ENCODE results near the gene PPP6R3.

PPP6R3 gene

GRCh38 chr11:68495220-68495729 is 34.7 kb downstream of the PPP6R3 start:
- DNase-seq (ENCODE audit: low read depth in 2 of 2): no peak

- no peak for DNase-seq (ENCODE audit: low read depth in 2 of 2)
These were observed 35.3 kb downstream of the PPP6R3 start for GRCh38 chr11:68495872-68496271.

GRCh38 chr11:68497761-68498160 is 37.2 kb downstream of the PPP6R3 start:
- no peak for DNase-seq (ENCODE audit: low read depth in 2 of 2)

GRCh38 chr11:68498321-68498720 is 37.8 kb downstream of the PPP6R3 start:
- DNase-seq (ENCODE audit: low read depth in 2 of 2): no peak

GRCh38 chr11:68498903-68499883 is 38.6 kb downstream of the PPP6R3 start:
- no peak for DNase-seq (ENCODE audit: low read depth in 2 of 2)

GRCh38 chr11:68500206-68500605 is 39.7 kb downstream of the PPP6R3 start:
- DNase-seq (ENCODE audit: low read depth in 2 of 2): no peak

- no peak for DNase-seq (ENCODE audit: low read depth in 2 of 2)
These were observed 41.3 kb downstream of the PPP6R3 start for GRCh38 chr11:68501813-68502212.

- no peak for DNase-seq (ENCODE audit: low read depth in 2 of 2)
These were observed 42.7 kb downstream of the PPP6R3 start for GRCh38 chr11:68503251-68503687.

- DNase-seq (ENCODE audit: low read depth in 2 of 2): no peak
These were observed 43.2 kb downstream of the PPP6R3 start for GRCh38 chr11:68503792-68504191.

- no peak for DNase-seq (ENCODE audit: low read depth in 2 of 2)
These were observed 44.0 kb downstream of the PPP6R3 start for GRCh38 chr11:68504432-68505066.

GRCh38 chr11:68505596-68505995 is 45.0 kb downstream of the PPP6R3 start:
- DNase-seq (ENCODE audit: low read depth in 2 of 2): no peak

GRCh38 chr11:68506908-68507307 is 46.4 kb downstream of the PPP6R3 start:
- DNase-seq (ENCODE audit: low read depth in 2 of 2): no peak

GRCh38 chr11:68508425-68508824 is 47.9 kb downstream of the PPP6R3 start:
- DNase-seq (ENCODE audit: low read depth in 2 of 2): no peak

- no peak for DNase-seq (ENCODE audit: low read depth in 2 of 2)
These were observed 48.5 kb downstream of the PPP6R3 start for GRCh38 chr11:68509066-68509465.

- no peak for DNase-seq (ENCODE audit: low read depth in 2 of 2)
These were observed 53.5 kb downstream of the PPP6R3 start for GRCh38 chr11:68513930-68514487.

GRCh38 chr11:68517121-68517741 is 56.7 kb downstream of the PPP6R3 start:
- no peak for DNase-seq (ENCODE audit: low read depth in 2 of 2)

GRCh38 chr11:68518191-68518590 is 57.6 kb downstream of the PPP6R3 start:
- DNase-seq (ENCODE audit: low read depth in 2 of 2): no peak

GRCh38 chr11:68521969-68522652 is 61.6 kb downstream of the PPP6R3 start:
- no peak for DNase-seq (ENCODE audit: low read depth in 2 of 2)

- DNase-seq (ENCODE audit: low read depth in 2 of 2): no peak
These were observed 62.5 kb downstream of the PPP6R3 start for GRCh38 chr11:68523033-68523432.

GRCh38 chr11:68523743-68524142 is 63.2 kb downstream of the PPP6R3 start:
- DNase-seq (ENCODE audit: low read depth in 2 of 2): no peak

GRCh38 chr11:68524213-68524612 is 63.7 kb downstream of the PPP6R3 start:
- DNase-seq (ENCODE audit: low read depth in 2 of 2): no peak
